Liver (tissue), 3 donors: Measurements from ENCODE around the gene FCF1.

Experiments used
- GABPA ChIP-seq, 2 donors: IDR thresholded peaks in 1 of 2; conservative IDR thresholded peaks in 1 of 2; 2 replicates each; pipeline ENCODE4 v1.6.1; 2016; ENCODE audit warnings: antibody characterized with exemption in 2 of 2, mild to moderate bottlenecking in 1 of 2, moderate library complexity in 1 of 2
- JUND ChIP-seq, 2 donors: IDR thresholded peaks; 2 replicates each; pipeline ENCODE4 v1.6.1; 2016; ENCODE audit warnings: antibody characterized with exemption in 2 of 2
- NR2F2 ChIP-seq: IDR thresholded peaks from 2 replicates; pipeline ENCODE4 v1.6.1; 2016; ENCODE audit warnings: antibody characterized with exemption
- RAD21 ChIP-seq, 2 donors: IDR thresholded peaks; 2 replicates each; pipeline ENCODE4 v1.6.1; 2016; ENCODE audit warnings: antibody characterized with exemption in 2 of 2, mild to moderate bottlenecking in 2 of 2
- TF ChIP-seq, protein P1 (sequence below): fragments of 150-350 bp; IDR thresholded peaks from 2 replicates; pipeline ENCODE4 v1.5.1; 2017; ENCODE audit warnings: improper control_type of control experiment, low read depth, low read length; ENCODE audit not compliant: missing input control
- TF ChIP-seq, protein P2 (sequence below): IDR thresholded peaks from 2 replicates; pipeline ENCODE4 v1.6.1; 2016; ENCODE audit warnings: antibody characterized with exemption, mild to moderate bottlenecking
- donor health status: healthy.
- donor health status: healthy.

GRCh38 chr14:74691456-74691855 lies 21.5 kb upstream of the FCF1 start:
- no peak for TF ChIP-seq JUND (IDR thresholded peaks at IDR 0.05)
- TF ChIP-seq, protein P1, sequence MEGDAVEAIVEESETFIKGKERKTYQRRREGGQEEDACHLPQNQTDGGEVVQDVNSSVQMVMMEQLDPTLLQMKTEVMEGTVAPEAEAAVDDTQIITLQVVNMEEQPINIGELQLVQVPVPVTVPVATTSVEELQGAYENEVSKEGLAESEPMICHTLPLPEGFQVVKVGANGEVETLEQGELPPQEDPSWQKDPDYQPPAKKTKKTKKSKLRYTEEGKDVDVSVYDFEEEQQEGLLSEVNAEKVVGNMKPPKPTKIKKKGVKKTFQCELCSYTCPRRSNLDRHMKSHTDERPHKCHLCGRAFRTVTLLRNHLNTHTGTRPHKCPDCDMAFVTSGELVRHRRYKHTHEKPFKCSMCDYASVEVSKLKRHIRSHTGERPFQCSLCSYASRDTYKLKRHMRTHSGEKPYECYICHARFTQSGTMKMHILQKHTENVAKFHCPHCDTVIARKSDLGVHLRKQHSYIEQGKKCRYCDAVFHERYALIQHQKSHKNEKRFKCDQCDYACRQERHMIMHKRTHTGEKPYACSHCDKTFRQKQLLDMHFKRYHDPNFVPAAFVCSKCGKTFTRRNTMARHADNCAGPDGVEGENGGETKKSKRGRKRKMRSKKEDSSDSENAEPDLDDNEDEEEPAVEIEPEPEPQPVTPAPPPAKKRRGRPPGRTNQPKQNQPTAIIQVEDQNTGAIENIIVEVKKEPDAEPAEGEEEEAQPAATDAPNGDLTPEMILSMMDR, result no peak
- TF ChIP-seq, protein P2, sequence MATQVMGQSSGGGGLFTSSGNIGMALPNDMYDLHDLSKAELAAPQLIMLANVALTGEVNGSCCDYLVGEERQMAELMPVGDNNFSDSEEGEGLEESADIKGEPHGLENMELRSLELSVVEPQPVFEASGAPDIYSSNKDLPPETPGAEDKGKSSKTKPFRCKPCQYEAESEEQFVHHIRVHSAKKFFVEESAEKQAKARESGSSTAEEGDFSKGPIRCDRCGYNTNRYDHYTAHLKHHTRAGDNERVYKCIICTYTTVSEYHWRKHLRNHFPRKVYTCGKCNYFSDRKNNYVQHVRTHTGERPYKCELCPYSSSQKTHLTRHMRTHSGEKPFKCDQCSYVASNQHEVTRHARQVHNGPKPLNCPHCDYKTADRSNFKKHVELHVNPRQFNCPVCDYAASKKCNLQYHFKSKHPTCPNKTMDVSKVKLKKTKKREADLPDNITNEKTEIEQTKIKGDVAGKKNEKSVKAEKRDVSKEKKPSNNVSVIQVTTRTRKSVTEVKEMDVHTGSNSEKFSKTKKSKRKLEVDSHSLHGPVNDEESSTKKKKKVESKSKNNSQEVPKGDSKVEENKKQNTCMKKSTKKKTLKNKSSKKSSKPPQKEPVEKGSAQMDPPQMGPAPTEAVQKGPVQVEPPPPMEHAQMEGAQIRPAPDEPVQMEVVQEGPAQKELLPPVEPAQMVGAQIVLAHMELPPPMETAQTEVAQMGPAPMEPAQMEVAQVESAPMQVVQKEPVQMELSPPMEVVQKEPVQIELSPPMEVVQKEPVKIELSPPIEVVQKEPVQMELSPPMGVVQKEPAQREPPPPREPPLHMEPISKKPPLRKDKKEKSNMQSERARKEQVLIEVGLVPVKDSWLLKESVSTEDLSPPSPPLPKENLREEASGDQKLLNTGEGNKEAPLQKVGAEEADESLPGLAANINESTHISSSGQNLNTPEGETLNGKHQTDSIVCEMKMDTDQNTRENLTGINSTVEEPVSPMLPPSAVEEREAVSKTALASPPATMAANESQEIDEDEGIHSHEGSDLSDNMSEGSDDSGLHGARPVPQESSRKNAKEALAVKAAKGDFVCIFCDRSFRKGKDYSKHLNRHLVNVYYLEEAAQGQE, result no peak
- no peak for TF ChIP-seq RAD21 (IDR thresholded peaks at IDR 0.05)
- TF ChIP-seq GABPA (IDR thresholded peaks at IDR 0.05 in 1 of 2, conservative IDR thresholded peaks at IDR 0.05 in 1 of 2), result no peak
- TF ChIP-seq NR2F2, result no peak
